ENCODE measurements around the gene TYW1.
"Not testable (repeated sequence)": the region's sequence is repeated elsewhere in the genome, so short reads cannot be mapped to it uniquely, and the experiment has no call there.

DNA sequence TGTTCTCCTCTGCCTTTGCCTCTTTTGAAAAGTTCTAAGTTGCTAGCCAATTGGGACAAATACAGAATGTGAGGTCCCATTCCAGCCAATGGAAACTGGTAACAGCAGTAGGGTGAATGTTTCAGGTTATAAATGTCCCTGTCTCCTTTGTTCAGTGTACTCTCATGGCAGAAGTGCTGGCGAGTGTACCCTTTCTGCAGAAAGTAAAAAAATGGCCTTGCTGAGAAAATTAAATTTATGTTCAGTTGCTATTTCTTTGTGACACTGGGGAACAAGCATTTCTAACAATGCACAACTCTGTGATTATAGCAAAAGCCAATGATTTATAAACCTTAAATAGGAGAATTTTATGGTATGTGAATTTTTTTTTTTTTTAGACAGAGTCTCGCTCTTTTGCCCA is 79.5 kb downstream of the TYW1 start:
- not testable (repeated sequence) for TF ChIP-seq CTCF, POLR2A, POLR2AphosphoS5 (IDR thresholded peaks at IDR 0.05)

Measured in prostate gland (tissue), 2 donors.